GM12892 (cell line): Measurements from ENCODE around the gene OSBP. TPM values are rescaled to one million over a fixed set of nuclear protein-coding genes. Genes with fewer than 3 reads are reported as not detected.
"Not testable (repeated sequence)": the region's sequence is repeated elsewhere in the genome, so short reads cannot be mapped to it uniquely, and the experiment has no call there.

ENCODE experiments used
- DNase-seq: peaks from one replicate; pipeline ENCODE4 v3.0.0; 2011; ENCODE audit not compliant: insufficient read length
- FAIRE-seq: peaks from 2 replicates; lab custom pipeline; 2011; peaks lifted over from hg19 to GRCh38; lab: Jason Lieb, UNC
- POLR2A ChIP-seq: IDR thresholded peaks from 2 replicates; pipeline ENCODE4 v1.6.1; 2011; ENCODE audit warnings: low read depth, low read length, control low read depth
- POLR2AphosphoS5 ChIP-seq: IDR thresholded peaks from 2 replicates; pipeline ENCODE4 v1.6.1; 2011; ENCODE audit warnings: low read depth, low read length, control low read depth
- TAF1 ChIP-seq: IDR thresholded peaks from 2 replicates; pipeline ENCODE4 v1.6.1; 2011; ENCODE audit warnings: low read depth, mild to moderate bottlenecking, control low read depth, low read length, borderline replicate concordance
- polyA plus RNA-seq: library from polyadenylated mRNA; unstranded; fragments of >200 nt; gene quantifications from one replicate; pipeline ENCODE4 v1.2.1, GENCODE V29; 2012; ENCODE audit warnings: missing spikeins, inconsistent platforms; ENCODE audit not compliant: missing spikeins

OSBP gene
- 18.8 TPM for polyA plus RNA-seq

DNA sequence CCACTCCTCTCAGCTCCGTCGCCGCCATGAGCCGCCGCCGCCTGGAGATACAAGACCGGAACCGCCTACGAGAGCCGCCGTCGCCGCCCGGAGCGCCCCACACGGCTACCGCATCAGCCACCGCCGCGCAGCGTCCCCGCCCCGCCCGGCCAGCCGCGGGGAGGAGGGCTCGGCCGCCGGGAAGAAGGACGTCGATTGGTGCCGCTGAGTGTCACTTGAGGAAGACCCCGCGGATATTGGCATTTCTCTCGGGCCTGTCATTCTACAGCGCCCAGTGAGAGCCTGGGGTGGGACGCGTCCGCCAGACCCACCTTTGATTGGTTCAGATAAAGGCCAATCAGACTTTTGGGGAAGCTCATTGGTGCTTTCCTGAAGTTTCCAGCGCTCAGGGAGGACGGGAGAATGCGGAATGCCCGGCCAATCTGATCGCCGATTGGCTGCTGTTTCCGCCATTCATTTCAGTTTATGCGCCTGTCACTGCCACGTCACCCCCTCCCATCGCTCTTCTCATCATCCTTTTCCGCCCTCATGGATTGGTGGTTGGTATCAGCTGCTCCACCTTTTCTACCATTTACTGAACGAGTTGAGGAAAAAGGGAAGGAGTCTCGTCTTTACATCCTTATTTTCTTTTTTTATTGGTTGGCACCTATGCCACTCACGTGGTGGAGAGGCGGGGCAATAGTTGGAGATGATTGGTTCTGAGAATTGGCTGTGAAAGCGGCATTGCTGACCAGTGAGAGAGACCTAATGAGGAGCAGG, at the start of gene OSBP:
Gene OSBP, minus strand, starts transcription at position 138 of the 759 bp plus-strand sequence. Its CDS starts 110 bp downstream, at position 28.
- DNase-seq, result peak; percentile 89
- FAIRE-seq, result peak; percentile 100
- TF ChIP-seq TAF1, result peak; percentile 16; the same call in 1 of the 2 replicates
- peak; percentile 74 for TF ChIP-seq POLR2A
- peak; percentile 49; the same call in 1 of the 2 replicates for TF ChIP-seq POLR2AphosphoS5

DNA sequence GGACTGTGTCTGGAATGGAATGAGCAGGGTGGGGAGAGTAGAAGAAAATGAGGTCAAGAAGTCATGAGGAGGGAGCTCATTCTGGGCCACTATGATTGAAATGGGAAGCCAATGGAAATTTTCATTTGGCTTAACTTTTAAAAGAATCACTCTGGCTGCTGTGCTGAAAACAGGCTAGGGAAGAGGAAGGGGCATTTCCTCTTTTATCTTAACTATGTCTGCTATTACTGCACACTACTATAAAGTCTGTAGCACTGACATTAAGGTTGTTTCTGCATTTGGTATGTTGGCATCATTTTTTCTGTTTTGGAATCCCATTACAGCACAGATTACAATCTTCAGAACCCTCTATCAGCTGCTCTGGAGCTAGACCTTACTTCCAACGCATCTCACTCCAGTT, 45.0 kb upstream of the OSBP start:
- FAIRE-seq (no peak), DNase-seq (no peak)
- TF ChIP-seq TAF1 (no peak), POLR2A (no peak), POLR2AphosphoS5 (no peak)

DNA sequence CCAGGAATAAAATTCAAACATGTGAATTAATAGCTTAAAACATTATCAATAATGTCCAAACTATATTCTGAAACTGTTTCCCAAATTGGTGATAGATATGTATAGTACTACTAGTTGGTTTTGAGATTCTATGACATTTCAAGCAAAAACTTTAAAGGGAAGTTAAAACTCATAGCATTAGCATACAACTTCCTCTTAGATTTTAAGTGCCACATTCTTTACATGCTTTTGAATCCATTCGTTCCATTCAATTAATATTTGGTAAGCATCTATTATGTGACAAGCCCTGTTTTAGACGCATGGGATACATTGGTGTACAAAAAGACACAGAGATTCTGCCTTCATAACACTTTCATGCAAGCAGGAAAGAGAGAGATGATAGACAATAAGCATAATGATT, 44.4 kb upstream of the OSBP start:
- peak; percentile 80 for FAIRE-seq
- TF ChIP-seq POLR2A (no peak), TAF1 (no peak), POLR2AphosphoS5 (no peak)
- no peak for DNase-seq

GRCh38 chr11:59658036-59658435, 42.5 kb upstream of the OSBP start:
- no peak for TF ChIP-seq TAF1
- TF ChIP-seq POLR2AphosphoS5, result no peak
- no peak for TF ChIP-seq POLR2A
- DNase-seq (no peak), FAIRE-seq (no peak)

DNA sequence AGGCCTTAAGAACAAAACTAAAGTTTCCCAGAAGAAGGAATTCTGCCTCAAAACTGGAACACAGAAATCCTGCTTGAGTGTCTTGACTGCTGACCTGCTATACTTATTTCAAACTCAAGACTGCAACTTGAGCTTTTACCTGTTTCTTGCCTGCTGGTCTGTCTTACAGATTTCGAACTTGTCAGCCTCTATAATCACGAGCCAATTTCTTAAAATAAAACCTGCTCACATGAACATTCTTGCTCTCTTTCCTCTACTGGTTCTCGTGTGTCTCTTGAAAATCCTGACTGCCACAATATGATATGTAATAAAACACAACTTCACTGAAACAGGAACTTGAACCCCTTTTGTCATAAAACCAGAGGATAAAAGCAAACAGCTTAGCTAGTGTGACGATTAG, 39.3 kb upstream of the OSBP start:
- DNase-seq, result no peak
- TF ChIP-seq POLR2AphosphoS5 (no peak), POLR2A (no peak), TAF1 (no peak)
- no peak for FAIRE-seq

GRCh38 chr11:59647245-59647980, 31.8 kb upstream of the OSBP start:
- FAIRE-seq, result no peak
- no peak for DNase-seq
- TF ChIP-seq POLR2A, result no peak
- no peak for TF ChIP-seq TAF1
- no peak for TF ChIP-seq POLR2AphosphoS5

- no peak for FAIRE-seq
- DNase-seq, result no peak
- TF ChIP-seq POLR2AphosphoS5 (no peak), TAF1 (no peak), POLR2A (no peak)
Measured at GRCh38 chr11:59644528-59644927, 29.0 kb upstream of the OSBP start.

- no peak for TF ChIP-seq POLR2AphosphoS5
- no peak for TF ChIP-seq POLR2A
- TF ChIP-seq TAF1, result no peak
- DNase-seq (no peak), FAIRE-seq (no peak)
Measured at GRCh38 chr11:59643390-59643789, 27.8 kb upstream of the OSBP start.

DNA sequence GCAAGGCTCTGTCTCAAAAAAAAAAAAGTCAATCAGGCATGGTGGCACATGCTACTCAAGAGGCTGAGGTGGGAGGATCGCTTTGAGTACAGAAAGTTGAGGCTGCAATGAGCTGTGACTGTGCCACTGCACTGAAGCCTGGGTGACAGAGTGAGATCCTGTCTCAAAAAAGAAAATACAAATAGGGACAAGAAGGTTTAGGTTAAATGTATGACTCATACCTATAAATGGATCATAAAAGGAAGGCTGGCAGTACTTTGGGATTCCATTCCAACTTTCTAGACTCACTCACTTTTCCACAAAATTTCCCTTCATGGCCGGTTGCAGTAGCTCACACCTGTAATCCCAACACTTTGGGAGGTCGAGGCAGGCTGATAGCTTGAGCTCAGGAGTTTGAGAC, 25.6 kb upstream of the OSBP start:
- TF ChIP-seq POLR2A, result no peak
- TF ChIP-seq POLR2AphosphoS5, result no peak
- TF ChIP-seq TAF1, result no peak
- DNase-seq (no peak), FAIRE-seq (no peak)

- FAIRE-seq (peak; percentile 74), DNase-seq (no peak)
- TF ChIP-seq POLR2A, result no peak
- no peak for TF ChIP-seq POLR2AphosphoS5
- no peak for TF ChIP-seq TAF1
Measured at GRCh38 chr11:59630493-59630892, 14.9 kb upstream of the OSBP start.

DNA sequence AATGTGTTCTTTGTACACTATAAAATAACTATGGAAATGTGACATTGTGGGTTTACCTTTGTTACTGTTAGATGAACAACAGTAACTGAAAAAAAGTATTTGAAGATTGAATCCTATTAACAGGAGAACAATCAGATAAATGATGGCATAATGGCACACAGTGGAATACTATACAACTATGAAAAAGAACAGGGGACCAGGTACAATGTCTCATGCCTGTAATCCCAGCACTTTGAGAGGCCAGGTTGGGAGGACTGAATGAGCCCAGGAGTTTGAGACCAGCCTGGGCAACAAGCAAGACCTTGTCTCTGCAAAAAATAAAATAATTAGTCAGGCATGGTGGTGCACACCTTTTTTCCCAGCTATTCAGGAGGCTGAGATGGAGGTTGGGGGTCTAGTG, 14.4 kb upstream of the OSBP start:
- TF ChIP-seq POLR2AphosphoS5 (no peak), TAF1 (no peak)
- no peak for DNase-seq
- no peak for FAIRE-seq

DNA sequence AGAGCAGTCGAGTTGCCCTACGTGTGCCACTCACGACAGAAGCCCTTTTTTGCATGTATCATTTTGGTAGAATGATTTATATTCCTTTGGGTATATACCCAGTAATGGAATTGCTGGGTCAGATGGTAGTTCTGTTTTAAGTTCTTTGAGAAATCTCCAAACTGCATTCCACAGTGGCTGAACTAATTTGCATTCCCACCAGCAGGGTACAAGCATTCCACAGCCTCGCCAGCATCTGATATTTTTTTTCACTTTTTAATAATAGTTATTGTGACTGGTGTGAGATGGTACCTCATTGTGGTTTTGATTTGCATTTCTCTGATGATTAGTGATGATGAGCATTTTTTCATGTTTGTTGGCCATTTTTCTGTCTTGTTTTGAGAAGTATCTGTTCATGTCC, 11.4 kb upstream of the OSBP start:
- not testable (repeated sequence) for FAIRE-seq

DNA sequence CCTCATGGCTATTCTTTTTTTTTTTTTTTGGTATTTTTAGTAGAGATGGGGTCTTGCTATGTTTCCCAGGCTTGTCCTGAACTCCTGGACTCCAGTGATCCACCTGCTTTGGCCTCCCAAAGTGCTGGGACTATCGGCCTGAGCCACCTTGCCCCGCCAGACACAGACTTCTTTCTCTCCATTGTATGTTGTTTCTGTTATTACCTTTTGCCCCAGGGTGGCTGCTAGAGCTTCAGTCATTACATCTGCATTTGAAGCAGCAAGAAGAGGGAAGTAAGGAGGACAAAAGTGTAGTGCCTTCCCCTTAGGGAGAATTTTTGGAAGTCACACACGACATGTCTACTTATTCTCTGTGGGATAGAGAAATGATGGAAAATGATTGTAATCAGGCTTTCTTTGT, 10.1 kb upstream of the OSBP start:
- TF ChIP-seq POLR2A (no peak), POLR2AphosphoS5 (no peak), TAF1 (no peak)
- no peak for DNase-seq
- no peak for FAIRE-seq

More for the DNA sequence above, 11.4 kb upstream of the OSBP start:
- not testable (repeated sequence) for DNase-seq
